Activated CD8-positive, alpha-beta T cell treated with anti-CD3 and anti-CD28 coated beads for 36 hours (primary cell): Measurements from ENCODE around the gene GNB1L. TPM values are rescaled to one million over a fixed set of nuclear protein-coding genes. Genes with fewer than 3 reads are reported as not detected.

ENCODE experiments used
- ATAC-seq: fragments of 200-7000 bp; cut with Tn5 transposase; one replicate; pipeline ENCODE4 v1.10.0; 2021; ENCODE audit warnings: mild to moderate bottlenecking, moderate library complexity
- CTCF ChIA-PET: fragments of 350-600 bp; sonication (Branson Sonifier 250); formaldehyde crosslinking; loops from one replicate; lab custom pipeline; 2021; ENCODE audit warnings: antibody characterized with exemption; lab: Charles Lee
- POLR2A ChIA-PET: fragments of 350-600 bp; sonication (Branson Sonifier 250); formaldehyde crosslinking; loops from one replicate; lab custom pipeline; 2021; ENCODE audit warnings: antibody characterized with exemption; lab: Charles Lee
- DNase-seq: peaks from one replicate; pipeline ENCODE4 v3.0.0-alpha.2; 2020
- H3K27ac Mint-ChIP-seq: one replicate; pipeline ENCODE4 v1.8.0; 2021; ENCODE audit warnings: mild to moderate bottlenecking, mixed read lengths
- H3K27me3 Mint-ChIP-seq: one replicate; pipeline ENCODE4 v1.8.0; 2021; ENCODE audit warnings: mixed read lengths
- H3K36me3 Mint-ChIP-seq: one replicate; pipeline ENCODE4 v1.8.0; 2021; ENCODE audit warnings: low read depth, mixed read lengths
- H3K4me1 Mint-ChIP-seq: one replicate; pipeline ENCODE4 v1.8.0; 2021; ENCODE audit warnings: low read depth, mixed read lengths
- H3K4me3 Mint-ChIP-seq: one replicate; pipeline ENCODE4 v1.8.0; 2021; ENCODE audit warnings: mild to moderate bottlenecking, moderate library complexity, mixed read lengths
- H3K9me3 Mint-ChIP-seq: one replicate; pipeline ENCODE4 v1.8.0; 2021; ENCODE audit warnings: mixed read lengths
- CTCF ChIP-seq: fragments of 200-600 bp; IDR thresholded peaks from one replicate; pipeline ENCODE4 v1.8.0; 2022; ENCODE audit warnings: antibody characterized with exemption, mild to moderate bottlenecking
- intact Hi-C: fragments of 100-400 bp; cut with micrococcal nuclease; formaldehyde crosslinking; loops from one replicate; pipeline ENCODE4 v1.10.0; 2022
- total RNA-seq, 2 experiments: library from RNA; stranded (reverse); gene quantifications; one replicate each; pipeline ENCODE4 v1.2.3, GENCODE V29; 2021

The GNB1L gene
- total RNA-seq, 2 experiments from 2014 or later = 16.2 to 17.4 TPM

- H3K27ac Mint-ChIP-seq = no peak overlapping the region
Observed at GRCh38 chr22:19785461-19786263, 69.0 kb downstream of the GNB1L start.

DNA sequence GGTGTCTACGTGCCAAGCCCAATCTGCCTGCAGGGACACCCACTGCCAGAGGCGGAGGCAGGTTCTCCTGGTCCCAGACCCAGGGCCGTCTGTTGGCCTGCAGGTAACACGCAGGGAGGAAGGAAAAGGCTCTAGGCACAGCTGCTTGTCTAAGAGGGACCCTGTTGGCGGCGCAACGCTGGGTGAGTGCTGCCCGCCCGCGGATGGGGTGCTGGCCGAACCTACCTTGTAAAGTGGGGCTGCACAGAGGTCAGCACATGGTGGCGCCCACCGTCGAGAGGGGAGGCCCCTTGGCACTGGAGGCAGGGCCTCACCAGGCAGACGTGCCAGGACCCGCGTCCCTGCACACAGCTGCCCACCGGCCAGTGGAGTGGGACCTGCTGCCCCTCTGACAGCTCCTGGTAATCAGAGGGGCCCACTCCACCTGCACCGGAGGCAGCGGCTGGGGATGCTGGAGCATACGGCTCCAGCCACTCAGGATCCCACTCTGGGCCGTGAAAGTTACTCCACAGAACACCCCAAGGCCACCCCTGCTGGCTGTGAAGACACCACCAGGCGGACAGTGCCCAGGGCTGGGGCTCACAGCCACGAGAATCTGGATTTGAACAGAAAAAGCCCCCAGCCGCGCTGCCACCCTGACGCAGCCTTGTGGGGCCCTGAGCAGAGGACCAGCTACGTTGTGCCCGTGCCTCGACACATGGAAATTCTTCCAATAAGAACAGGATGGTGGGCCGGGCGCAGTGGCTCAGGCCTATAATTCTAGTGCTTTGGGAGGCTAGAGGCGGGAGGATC is 70.1 kb downstream of the GNB1L start:
- ATAC-seq = no peak

More at GRCh38 chr22:19785461-19786263, 69.0 kb downstream of the GNB1L start:
- H3K9me3 Mint-ChIP-seq = no peaks in the 10 kb centered on the region
- no peaks in the 10 kb centered on the region for H3K4me1 Mint-ChIP-seq
- POLR2A ChIA-PET = no interaction called here
- no peak overlapping the region for H3K4me3 Mint-ChIP-seq
- H3K27me3 Mint-ChIP-seq = no peaks in the 10 kb centered on the region
- H3K36me3 Mint-ChIP-seq = peaks cover 6% of the 10 kb centered on the region
- CTCF ChIA-PET = interaction anchor here (0.8 kb wide), 1 partner anchor 125 kb away, joined by 3 read pairs; no protein-coding TSS in a partner anchor
- no peak for TF ChIP-seq CTCF
- ATAC-seq (no peak), DNase-seq (no peak)
- intact Hi-C loops = no loop called here

DNA sequence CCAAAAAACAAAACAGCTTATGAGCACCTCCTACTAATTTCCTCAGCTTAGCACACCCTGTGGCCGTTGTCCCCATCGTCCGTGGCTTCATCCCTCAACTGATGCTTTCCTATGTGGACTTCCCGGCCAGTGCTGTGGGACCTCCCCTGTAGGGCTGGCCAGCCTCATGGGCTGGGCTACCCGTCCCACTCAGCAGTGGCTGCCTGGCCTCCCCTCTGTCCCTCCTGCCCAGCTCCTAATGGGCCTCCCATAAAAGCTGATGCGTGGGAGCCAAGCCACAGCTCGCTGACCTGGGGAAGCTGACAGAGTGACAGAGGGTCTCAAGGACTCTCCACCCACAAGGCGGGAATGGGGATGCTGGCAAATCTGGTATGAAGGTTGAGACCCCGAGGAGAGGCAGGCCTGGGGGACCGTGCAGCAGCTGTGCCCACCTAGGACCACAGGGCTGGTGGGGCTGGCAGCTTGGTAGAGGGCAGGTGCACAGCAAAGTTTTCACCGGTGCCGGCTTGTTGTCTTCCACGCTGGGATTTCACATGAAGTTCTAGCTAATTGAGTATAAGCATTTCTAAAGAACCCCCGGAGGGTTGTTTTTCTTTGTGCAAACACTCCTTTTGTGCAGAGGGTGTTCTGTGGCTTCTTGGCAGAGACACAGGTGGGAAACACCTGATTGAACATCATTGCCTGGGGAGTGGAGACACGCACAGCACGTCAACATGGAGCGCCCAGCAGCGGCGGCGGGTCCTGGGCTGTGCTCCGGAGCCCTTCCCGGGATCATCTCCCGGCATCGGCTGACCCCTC is 70.9 kb downstream of the GNB1L start:
- H3K27ac Mint-ChIP-seq = no peak overlapping the region
- no peak for TF ChIP-seq CTCF
- DNase-seq (no peak), ATAC-seq (no peak)
- H3K4me1 Mint-ChIP-seq = peaks cover 5% of the 10 kb centered on the region
- no peak overlapping the region for H3K4me3 Mint-ChIP-seq
- H3K9me3 Mint-ChIP-seq = no peaks in the 10 kb centered on the region
- peaks cover 6% of the 10 kb centered on the region for H3K27me3 Mint-ChIP-seq
- CTCF ChIA-PET = no interaction called here
- no peaks in the 10 kb centered on the region for H3K36me3 Mint-ChIP-seq
- intact Hi-C loops = no loop called here
- POLR2A ChIA-PET = interaction anchor here (1.2 kb wide), 1 partner anchor 68 kb away, joined by 3 read pairs; no protein-coding TSS in a partner anchor

More for the DNA sequence above, 70.1 kb downstream of the GNB1L start:
- POLR2A ChIA-PET = interaction anchor here (1.2 kb wide), 1 partner anchor 67 kb away, joined by 3 read pairs; no protein-coding TSS in a partner anchor
- DNase-seq = no peak
- intact Hi-C loops = no loop called here
- TF ChIP-seq CTCF = no peak
- H3K4me1 Mint-ChIP-seq = peaks cover 5% of the 10 kb centered on the region
- H3K9me3 Mint-ChIP-seq = no peaks in the 10 kb centered on the region
- no peak overlapping the region for H3K27ac Mint-ChIP-seq
- H3K36me3 Mint-ChIP-seq = no peaks in the 10 kb centered on the region
- peaks cover 2% of the 10 kb centered on the region for H3K27me3 Mint-ChIP-seq
- CTCF ChIA-PET = no interaction called here
- H3K4me3 Mint-ChIP-seq = no peak overlapping the region

- peaks cover 5% of the 10 kb centered on the region for H3K4me1 Mint-ChIP-seq
- ATAC-seq (no peak), DNase-seq (no peak)
- no peak overlapping the region for H3K4me3 Mint-ChIP-seq
- CTCF ChIA-PET = interaction anchor here (0.8 kb wide), 1 partner anchor 12 kb away, joined by 3 read pairs; no protein-coding TSS in a partner anchor
- peaks cover 10% of the 10 kb centered on the region for H3K27me3 Mint-ChIP-seq
- TF ChIP-seq CTCF = no peak
- H3K36me3 Mint-ChIP-seq = no peaks in the 10 kb centered on the region
- intact Hi-C loops = no loop called here
- no peaks in the 10 kb centered on the region for H3K9me3 Mint-ChIP-seq
- H3K27ac Mint-ChIP-seq = no peak overlapping the region
- POLR2A ChIA-PET = no interaction called here
Observed at GRCh38 chr22:19782533-19782932, 72.1 kb downstream of the GNB1L start.
